Measurements from ENCODE around the gene CDHR4. TPM values are rescaled to one million over a fixed set of nuclear protein-coding genes. Genes with fewer than 3 reads are reported as not detected.

The CDHR4 gene
- total and polyA plus RNA-seq, 2 donors (not counting 1 experiment from before 2014, with no cell fraction given), result 0.18 to 0.32 TPM

GRCh38 chr3:49813497-49814174 is 14.0 kb upstream of the CDHR4 start, which contains the start of gene UBA7:
Gene UBA7 (minus strand): TSS chr3:49813953. CDS start chr3:49813787, 166 bp downstream.
- peaks cover 52% of the 10 kb centered on the region for H3K4me1 Mint-ChIP-seq

More at GRCh38 chr3:49813497-49814174, 14.0 kb upstream of the CDHR4 start, which contains the start of gene UBA7:
- Histone ChIP-seq H3K9ac (ENCODE audit: low read length) (peak within 1 kb of the TSS; percentile 81), H2AFZ (ENCODE audit: insufficient read depth, low read depth, low read length, poor library complexity, severe bottlenecking) (peak within 1 kb of the TSS; percentile 96), H3K4me1 (ENCODE audit: control insufficient read depth in 2 of 2, insufficient read depth in 2 of 2, low read length in 2 of 2) (peaks cover 26 to 47% of the 10 kb centered on the region in 2 donors), H3K27ac (ENCODE audit: low read length in 2 of 2) (peak within 1 kb of the TSS; percentile 68 to 92), H4K20me1 (ENCODE audit: control insufficient read depth, insufficient read depth, low read length, poor library complexity, severe bottlenecking) (no peaks in the 10 kb centered on the region), H3K9me3 (ENCODE audit: control extremely low read depth in 1 of 3, control insufficient read depth in 2 of 3, insufficient read depth in 1 of 3, low read length in 2 of 3) (no peaks in the 10 kb centered on the region), H3K36me3 (replicated peaks in 1 of 2; ENCODE audit: control extremely low read depth in 1 of 2, control insufficient read depth in 1 of 2, extremely low read depth in 1 of 2, insufficient read depth in 2 of 2, low read length in 1 of 2) (peaks cover 0 to 45% of the 10 kb centered on the region in 2 experiments), H3K79me2 (ENCODE audit: control insufficient read depth, insufficient read depth, low read length) (peaks cover 64% of the 10 kb centered on the region), H3K27me3 (replicated peaks in 1 of 4; ENCODE audit: control extremely low read depth in 1 of 4, control insufficient read depth in 3 of 4, insufficient read depth in 4 of 4, low read length in 3 of 4) (no peaks in the 10 kb centered on the region), H3K4me3 (ENCODE audit: control extremely low read depth in 1 of 5, extremely low read depth in 1 of 5, insufficient read depth in 1 of 5, low read depth in 2 of 5, low read length in 4 of 5) (peak within 1 kb of the TSS; percentile 48 to 93 (median 78)), H3K4me2 (replicated peaks; ENCODE audit: low read depth, low read length, poor library complexity, severe bottlenecking) (peak within 1 kb of the TSS; percentile 87)
- DNase-seq (peak; percentile 70), ATAC-seq (ENCODE audit: low read depth) (peak; percentile 95)
- Mint-ChIP-seq H3K4me3 (peak within 1 kb of the TSS; percentile 99), H3K27me3 (no peaks in the 10 kb centered on the region), H3K9me3 (ENCODE audit: insufficient read depth) (no peaks in the 10 kb centered on the region), H3K27ac (peak within 1 kb of the TSS; percentile 99)
- WGBS (ENCODE audit: insufficient coverage), result 3% methylated on average over 6 of the region's 9 CpGs
- ChIA-PET CTCF (interaction anchor here (0.8 to 11.0 kb wide), 4 partner anchors 9 to 24 kb away, joined by 3 to 121 read pairs (median 42); partner anchors contain the start of gene INKA1), POLR2A (interaction anchor here (0.5 to 3.3 kb wide), 7 partner anchors 8 to 1876 kb away, joined by 3 to 24 read pairs (median 8); partner anchors contain the start of genes INKA1 and IP6K1)
- TF ChIP-seq, protein P1, sequence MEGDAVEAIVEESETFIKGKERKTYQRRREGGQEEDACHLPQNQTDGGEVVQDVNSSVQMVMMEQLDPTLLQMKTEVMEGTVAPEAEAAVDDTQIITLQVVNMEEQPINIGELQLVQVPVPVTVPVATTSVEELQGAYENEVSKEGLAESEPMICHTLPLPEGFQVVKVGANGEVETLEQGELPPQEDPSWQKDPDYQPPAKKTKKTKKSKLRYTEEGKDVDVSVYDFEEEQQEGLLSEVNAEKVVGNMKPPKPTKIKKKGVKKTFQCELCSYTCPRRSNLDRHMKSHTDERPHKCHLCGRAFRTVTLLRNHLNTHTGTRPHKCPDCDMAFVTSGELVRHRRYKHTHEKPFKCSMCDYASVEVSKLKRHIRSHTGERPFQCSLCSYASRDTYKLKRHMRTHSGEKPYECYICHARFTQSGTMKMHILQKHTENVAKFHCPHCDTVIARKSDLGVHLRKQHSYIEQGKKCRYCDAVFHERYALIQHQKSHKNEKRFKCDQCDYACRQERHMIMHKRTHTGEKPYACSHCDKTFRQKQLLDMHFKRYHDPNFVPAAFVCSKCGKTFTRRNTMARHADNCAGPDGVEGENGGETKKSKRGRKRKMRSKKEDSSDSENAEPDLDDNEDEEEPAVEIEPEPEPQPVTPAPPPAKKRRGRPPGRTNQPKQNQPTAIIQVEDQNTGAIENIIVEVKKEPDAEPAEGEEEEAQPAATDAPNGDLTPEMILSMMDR (IDR thresholded peaks at IDR 0.05), result no peak
- TF ChIP-seq EZH2 (IDR thresholded peaks at IDR 0.05; ENCODE audit: borderline replicate concordance, insufficient read depth, low read depth, low read length, poor library complexity, severe bottlenecking), result no peak
- intact Hi-C loops (cut with micrococcal nuclease), result loop anchor here (1.0 kb wide), 1 partner anchor 8 kb away; no protein-coding TSS in a partner anchor

Data from B cell (primary cell).